CD8-positive, alpha-beta memory T cell (primary cell): Measurements from ENCODE around the gene FAM193B. TPM values are rescaled to one million over a fixed set of nuclear protein-coding genes. Genes with fewer than 3 reads are reported as not detected.
A peak's percentile ranks its signal among the peaks of the same experiment; 100 is the strongest.
"Not testable (repeated sequence)": the region's sequence is repeated elsewhere in the genome, so short reads cannot be mapped to it uniquely, and the experiment has no call there.

Source experiments
- CTCF ChIA-PET: fragments of 350-600 bp; sonication (Branson Sonifier 250); formaldehyde crosslinking; loops from one replicate; lab custom pipeline; 2021; ENCODE audit warnings: antibody characterized with exemption; lab: Charles Lee
- POLR2A ChIA-PET: fragments of 350-600 bp; sonication (Branson Sonifier 250); formaldehyde crosslinking; loops from one replicate; lab custom pipeline; 2021; ENCODE audit warnings: antibody characterized with exemption; lab: Charles Lee
- DNase-seq, 5 donors: peaks; one replicate each; pipeline versions ENCODE4 v3.0.0 to v3.0.0-alpha.2; 2020 to 2022; ENCODE audit warnings: mixed read lengths in 1 of 5
- H3K27ac ChIP-seq: one replicate; pipeline ENCODE4 v1.7.0; 2013; ENCODE audit warnings: low read depth, mild to moderate bottlenecking, low read length, moderate library complexity
- H3K27me3 ChIP-seq: 2 replicates; pipeline ENCODE4 v1.7.0; 2013; ENCODE audit warnings: low read length, mild to moderate bottlenecking; ENCODE audit not compliant: insufficient read depth, poor library complexity, severe bottlenecking
- H3K36me3 ChIP-seq: 2 replicates; pipeline ENCODE4 v1.7.0; 2013; ENCODE audit warnings: mild to moderate bottlenecking, low read length, moderate library complexity; ENCODE audit not compliant: insufficient read depth
- H3K4me1 ChIP-seq: 2 replicates; pipeline ENCODE4 v1.7.0; 2013; ENCODE audit warnings: mild to moderate bottlenecking, low read length, moderate library complexity; ENCODE audit not compliant: insufficient read depth
- H3K4me3 ChIP-seq: 2 replicates; pipeline ENCODE4 v1.7.0; 2013; ENCODE audit warnings: mild to moderate bottlenecking, low read length
- H3K9me3 ChIP-seq: 2 replicates; pipeline ENCODE4 v1.7.0; 2013; ENCODE audit warnings: mild to moderate bottlenecking, low read length
- H3K27ac Mint-ChIP-seq, 8 donors: one replicate each; pipeline ENCODE4 v1.8.0; 2020 to 2021; ENCODE audit warnings: mixed read lengths in 8 of 8, mild to moderate bottlenecking in 6 of 8, inconsistent platforms in 3 of 8, moderate library complexity in 3 of 8
- H3K27me3 Mint-ChIP-seq, 2 donors: one replicate each; pipeline ENCODE4 v1.8.0; 2020 to 2021; ENCODE audit warnings: mixed read lengths in 2 of 2, mild to moderate bottlenecking in 1 of 2, moderate library complexity in 1 of 2
- H3K36me3 Mint-ChIP-seq, 3 donors: one replicate each; pipeline ENCODE4 v1.8.0; 2020 to 2021; ENCODE audit warnings: mixed read lengths in 3 of 3, inconsistent platforms in 1 of 3, mild to moderate bottlenecking in 1 of 3
- H3K4me1 Mint-ChIP-seq, 3 donors: one replicate each; pipeline ENCODE4 v1.8.0; 2020 to 2021; ENCODE audit warnings: mixed read lengths in 3 of 3, inconsistent platforms in 1 of 3, mild to moderate bottlenecking in 1 of 3
- H3K4me3 Mint-ChIP-seq, 7 donors: one replicate each; pipeline ENCODE4 v1.8.0; 2020 to 2021; ENCODE audit warnings: mixed read lengths in 7 of 7, mild to moderate bottlenecking in 6 of 7, moderate library complexity in 4 of 7, inconsistent platforms in 2 of 7
- H3K9me3 Mint-ChIP-seq, 5 donors: one replicate each; pipeline ENCODE4 v1.8.0; 2020 to 2022; ENCODE audit warnings: mixed read lengths in 5 of 5, mild to moderate bottlenecking in 3 of 5, moderate library complexity in 2 of 5, inconsistent platforms in 1 of 5
- polyA plus RNA-seq: library from polyadenylated mRNA; unstranded; fragments of 300-500 nt; fragmentation: Illumina TruSeq; gene quantifications from one replicate; pipeline ENCODE4 v1.2.3, GENCODE V29; 2021
- total RNA-seq, 2 experiments: library from RNA; stranded (reverse); gene quantifications; one replicate each; pipeline ENCODE4 v1.2.3, GENCODE V29; 2021

Gene FAM193B
- total and polyA plus RNA-seq, 3 experiments from 2014 or later: 8.5 to 76.6 (median 72.9) TPM

DNA sequence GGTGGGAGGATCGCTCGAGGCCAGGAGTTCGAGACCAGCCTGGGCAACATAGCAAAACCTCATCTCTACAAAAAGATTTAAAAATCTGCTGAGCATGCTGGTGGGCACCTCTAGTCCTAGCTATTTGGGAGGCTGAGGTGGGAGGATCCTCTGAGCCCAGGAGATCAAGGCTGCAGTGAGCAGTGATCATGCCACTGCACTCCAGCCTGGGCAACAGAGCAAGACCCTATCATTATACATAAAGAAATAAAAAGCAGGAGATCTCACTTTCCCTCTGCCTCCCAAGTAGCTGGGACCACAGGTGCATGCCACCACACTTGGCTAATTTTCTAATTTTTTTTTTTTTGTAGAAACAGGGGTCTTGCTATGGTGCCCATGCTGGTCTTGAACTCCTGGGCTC is 68.6 kb downstream of the FAM193B start:
- H3K4me1 Mint-ChIP-seq, H3K27me3 Mint-ChIP-seq, H3K4me3 Mint-ChIP-seq, H3K27me3 ChIP-seq, H3K36me3 ChIP-seq, H3K27ac ChIP-seq, H3K4me1 ChIP-seq, H3K27ac Mint-ChIP-seq, H3K4me3 ChIP-seq, DNase-seq, H3K9me3 ChIP-seq, H3K9me3 Mint-ChIP-seq, CTCF ChIA-PET: not testable (repeated sequence)
- H3K36me3 Mint-ChIP-seq: peaks cover 0 to 15% (median 0%) of the 10 kb centered on the region in 3 donors
- POLR2A ChIA-PET: interaction anchor here (1.2 kb wide), 1 partner anchor 31 kb away, joined by 3 read pairs; no protein-coding TSS in a partner anchor

DNA sequence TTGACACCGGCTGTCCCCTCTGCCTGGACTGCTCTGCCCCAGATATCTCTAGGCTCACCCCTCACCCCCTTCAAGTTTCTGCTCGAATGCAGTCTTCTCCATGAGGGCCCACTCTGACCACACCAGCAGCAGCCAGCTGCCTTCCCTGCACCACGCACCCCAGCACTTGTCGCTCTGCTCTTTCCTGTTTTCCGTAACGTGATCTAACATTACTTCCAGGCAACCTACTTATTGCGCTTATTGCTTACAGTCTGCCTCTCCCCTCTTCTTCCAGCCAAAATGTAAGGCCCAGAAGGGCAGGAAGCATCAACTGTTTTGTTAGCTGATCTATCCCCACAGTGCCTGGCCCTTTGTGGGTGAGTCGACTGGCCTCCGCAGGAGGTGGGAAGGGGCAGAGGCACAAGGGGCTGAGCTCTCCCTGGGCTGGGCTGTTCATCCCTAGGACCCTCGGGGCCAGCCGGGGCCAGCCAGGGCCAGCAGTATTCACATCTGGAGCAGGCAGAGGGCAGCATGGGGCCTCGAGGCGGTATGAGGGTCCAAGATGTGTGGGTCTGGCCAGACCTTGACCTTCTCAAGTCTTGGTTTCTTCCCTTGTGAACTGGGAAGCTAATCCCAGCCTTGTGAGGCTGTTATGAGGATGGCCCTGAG is 69.3 kb downstream of the FAM193B start:
- CTCF ChIA-PET: no interaction called here
- no peak overlapping the region for H3K27ac ChIP-seq
- H3K4me3 ChIP-seq: no peak overlapping the region
- no peaks in the 10 kb centered on the region for H3K4me1 ChIP-seq
- H3K27me3 ChIP-seq: no peaks in the 10 kb centered on the region
- no peak overlapping the region for H3K4me3 Mint-ChIP-seq
- H3K9me3 Mint-ChIP-seq: no peaks in the 10 kb centered on the region
- peaks cover 0 to 1% (median under 1%) of the 10 kb centered on the region in 3 donors for H3K4me1 Mint-ChIP-seq
- H3K36me3 ChIP-seq: no peaks in the 10 kb centered on the region
- no peak for DNase-seq
- peak overlapping the region in 2 of 8 donors; percentile 32 to 55 for H3K27ac Mint-ChIP-seq
- no peaks in the 10 kb centered on the region for H3K27me3 Mint-ChIP-seq
- no peaks in the 10 kb centered on the region for H3K9me3 ChIP-seq
- H3K36me3 Mint-ChIP-seq: peaks cover 0 to 10% (median 0%) of the 10 kb centered on the region in 3 donors
- POLR2A ChIA-PET: no interaction called here

DNA sequence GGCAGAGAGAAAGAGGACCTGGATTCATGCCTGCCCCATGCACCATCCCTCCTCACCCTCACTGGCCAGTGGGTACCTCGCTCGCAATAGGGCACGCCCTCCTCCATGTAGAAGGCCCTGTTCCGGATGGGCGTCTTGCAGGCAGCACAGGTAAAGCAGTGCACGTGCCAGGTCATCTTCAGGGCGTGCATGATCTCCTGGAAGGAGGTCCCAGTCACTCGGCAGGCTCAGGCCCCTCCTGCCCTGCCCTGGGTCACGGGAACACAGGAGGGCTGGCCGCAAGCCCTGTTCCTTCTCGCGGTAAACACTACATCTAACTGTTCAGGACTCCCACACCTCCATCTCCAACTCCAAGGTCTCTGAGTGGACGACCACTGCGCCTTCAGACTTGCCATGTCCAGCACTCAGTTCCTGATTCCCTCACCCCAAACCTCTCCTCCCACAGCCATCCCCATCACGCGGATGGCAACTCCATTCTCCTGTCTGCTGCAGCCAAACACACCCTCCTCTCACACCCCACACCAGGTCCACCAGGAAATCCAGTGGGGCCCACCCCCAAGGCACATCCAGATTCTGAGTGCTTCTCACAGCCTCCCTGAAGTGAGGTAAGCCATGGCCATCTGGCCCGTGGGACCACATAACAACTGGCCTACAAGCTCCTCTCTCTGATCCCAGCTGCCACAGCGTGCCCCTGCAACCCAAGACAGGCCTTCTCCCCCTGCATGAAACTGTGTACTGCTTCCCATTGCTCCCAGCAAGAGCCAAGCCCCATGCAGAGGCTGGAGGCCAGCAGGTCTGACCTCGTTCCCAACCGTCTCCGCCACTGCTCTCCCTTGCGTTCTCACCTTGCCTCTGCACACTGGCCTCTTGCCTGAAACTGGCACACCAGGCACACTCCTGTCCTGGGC is 70.1 kb downstream of the FAM193B start:
- POLR2A ChIA-PET: no interaction called here

DNA sequence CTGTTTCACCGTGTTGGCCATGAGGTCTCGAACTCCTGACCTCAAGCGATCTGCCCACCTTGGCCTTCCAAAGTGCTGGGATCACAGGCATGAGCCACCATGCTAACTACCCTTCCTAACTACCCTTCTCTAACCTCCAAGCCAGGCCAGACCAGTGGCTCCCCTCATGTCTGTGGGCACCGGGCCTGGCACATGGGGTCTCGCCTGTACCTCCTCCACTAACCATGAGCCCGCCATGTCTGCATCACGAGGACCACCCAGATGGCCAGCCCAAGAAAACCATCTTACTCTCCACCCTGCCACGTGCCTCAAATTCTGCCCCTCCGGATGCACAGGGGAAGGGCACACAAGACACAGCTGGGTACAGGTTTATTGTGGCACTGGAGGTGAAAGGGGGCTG is 71.3 kb downstream of the FAM193B start:
- Histone ChIP-seq H3K9me3 (no peaks in the 10 kb centered on the region), H3K4me3 (no peak overlapping the region), H3K4me1 (peaks cover 10% of the 10 kb centered on the region), H3K36me3 (no peaks in the 10 kb centered on the region), H3K27ac (no peak overlapping the region), H3K27me3 (no peaks in the 10 kb centered on the region)
- Mint-ChIP-seq H3K9me3 (no peaks in the 10 kb centered on the region), H3K4me3 (no peak overlapping the region), H3K36me3 (peaks cover 0 to 4% (median 0%) of the 10 kb centered on the region in 3 donors), H3K27ac (no peak overlapping the region), H3K27me3 (no peaks in the 10 kb centered on the region), H3K4me1 (peaks cover 12 to 16% (median 14%) of the 10 kb centered on the region in 3 donors)
- ChIA-PET POLR2A (no interaction called here), CTCF (interaction anchor here (0.9 kb wide), 1 partner anchor 18 kb away, joined by 4 read pairs; no protein-coding TSS in a partner anchor)
- no peak for DNase-seq

More for the DNA sequence above, 70.1 kb downstream of the FAM193B start:
- Mint-ChIP-seq H3K4me3 (no peak overlapping the region), H3K27me3 (no peaks in the 10 kb centered on the region), H3K4me1 (peaks cover 6 to 9% (median 8%) of the 10 kb centered on the region in 3 donors), H3K36me3 (peaks cover 0 to 9% (median 0%) of the 10 kb centered on the region in 3 donors), H3K9me3 (no peaks in the 10 kb centered on the region), H3K27ac (peak overlapping the region in 2 of 8 donors; percentile 32 to 55)
- H3K36me3 ChIP-seq: no peaks in the 10 kb centered on the region
- H3K4me3 ChIP-seq: no peak overlapping the region
- peaks cover 5% of the 10 kb centered on the region for H3K4me1 ChIP-seq
- no peaks in the 10 kb centered on the region for H3K27me3 ChIP-seq
- H3K27ac ChIP-seq: no peak overlapping the region
- DNase-seq: no peak
- CTCF ChIA-PET: no interaction called here
- no peaks in the 10 kb centered on the region for H3K9me3 ChIP-seq

DNA sequence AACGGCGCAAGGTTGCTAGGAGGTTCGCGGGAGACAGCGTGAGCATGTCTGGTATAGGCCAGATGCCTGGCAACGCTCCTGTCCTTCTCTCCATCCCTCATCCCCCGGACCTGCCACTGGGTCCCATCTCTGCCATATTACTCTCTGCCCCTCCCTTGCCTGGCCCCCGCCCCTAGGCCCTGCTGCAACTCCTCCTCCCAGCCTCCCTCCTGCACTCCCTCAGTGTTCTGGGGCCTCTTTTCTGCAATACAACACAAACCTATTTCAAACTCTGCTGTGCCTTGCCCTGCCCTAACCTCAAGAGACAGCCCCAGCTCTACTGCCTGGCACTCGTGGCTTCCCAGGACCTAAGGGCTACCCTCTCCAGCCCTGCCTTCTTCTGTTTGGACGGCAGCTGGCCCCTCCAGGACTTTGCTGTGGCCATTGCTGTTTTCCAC is 72.0 kb downstream of the FAM193B start:
- H3K4me3 Mint-ChIP-seq: no peak overlapping the region
- no peak for DNase-seq
- ChIA-PET POLR2A (no interaction called here), CTCF (interaction anchor here (0.9 to 1.6 kb wide), 2 partner anchors 10 to 19 kb away, joined by 4 to 5 read pairs; no protein-coding TSS in a partner anchor)
- Histone ChIP-seq H3K4me3 (no peak overlapping the region), H3K27ac (no peak overlapping the region), H3K4me1 (peaks cover 10% of the 10 kb centered on the region), H3K36me3 (no peaks in the 10 kb centered on the region), H3K9me3 (no peaks in the 10 kb centered on the region), H3K27me3 (no peaks in the 10 kb centered on the region)
- peak overlapping the region in 1 of 8 donors; percentile 81 for H3K27ac Mint-ChIP-seq
- H3K9me3 Mint-ChIP-seq: no peaks in the 10 kb centered on the region
- peaks cover 0 to 3% (median 0%) of the 10 kb centered on the region in 3 donors for H3K36me3 Mint-ChIP-seq
- H3K27me3 Mint-ChIP-seq: no peaks in the 10 kb centered on the region
- H3K4me1 Mint-ChIP-seq: peaks cover 12 to 19% (median 14%) of the 10 kb centered on the region in 3 donors

DNA sequence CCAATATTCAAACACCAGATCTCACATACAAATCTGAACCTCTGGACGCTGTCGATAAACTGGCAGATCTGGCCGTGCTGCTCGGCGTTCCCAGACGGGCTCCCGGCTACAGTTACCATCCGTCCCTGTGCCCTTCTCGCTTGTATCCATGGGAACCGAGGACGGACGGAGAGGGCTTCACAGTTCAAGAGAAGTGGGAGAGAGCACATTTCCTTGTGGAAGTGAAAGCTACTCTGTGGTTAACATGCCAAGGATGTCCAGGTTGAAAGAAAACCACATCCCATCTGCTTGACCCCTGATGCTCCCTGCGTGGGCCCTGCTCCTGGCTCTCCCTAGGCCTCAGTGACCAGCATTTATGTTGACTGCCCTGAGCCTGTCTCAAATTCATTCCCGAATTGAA is 74.6 kb downstream of the FAM193B start:
- Histone ChIP-seq H3K27me3 (no peaks in the 10 kb centered on the region), H3K36me3 (no peaks in the 10 kb centered on the region), H3K9me3 (no peaks in the 10 kb centered on the region), H3K4me1 (peaks cover 19% of the 10 kb centered on the region), H3K4me3 (no peak overlapping the region), H3K27ac (no peak overlapping the region)
- DNase-seq: no peak
- CTCF ChIA-PET: interaction anchor here (0.9 to 3.0 kb wide), 3 partner anchors 76 to 170 kb away, joined by 3 to 17 read pairs (median 11); no protein-coding TSS in a partner anchor
- POLR2A ChIA-PET: no interaction called here
- H3K27me3 Mint-ChIP-seq: no peaks in the 10 kb centered on the region
- peaks cover 23 to 36% (median 28%) of the 10 kb centered on the region in 3 donors for H3K4me1 Mint-ChIP-seq
- H3K27ac Mint-ChIP-seq: peak overlapping the region in 7 of 8 donors; percentile 45 to 93 (median 84)
- H3K4me3 Mint-ChIP-seq: no peak overlapping the region
- H3K9me3 Mint-ChIP-seq: no peaks in the 10 kb centered on the region
- H3K36me3 Mint-ChIP-seq: no peaks in the 10 kb centered on the region

DNA sequence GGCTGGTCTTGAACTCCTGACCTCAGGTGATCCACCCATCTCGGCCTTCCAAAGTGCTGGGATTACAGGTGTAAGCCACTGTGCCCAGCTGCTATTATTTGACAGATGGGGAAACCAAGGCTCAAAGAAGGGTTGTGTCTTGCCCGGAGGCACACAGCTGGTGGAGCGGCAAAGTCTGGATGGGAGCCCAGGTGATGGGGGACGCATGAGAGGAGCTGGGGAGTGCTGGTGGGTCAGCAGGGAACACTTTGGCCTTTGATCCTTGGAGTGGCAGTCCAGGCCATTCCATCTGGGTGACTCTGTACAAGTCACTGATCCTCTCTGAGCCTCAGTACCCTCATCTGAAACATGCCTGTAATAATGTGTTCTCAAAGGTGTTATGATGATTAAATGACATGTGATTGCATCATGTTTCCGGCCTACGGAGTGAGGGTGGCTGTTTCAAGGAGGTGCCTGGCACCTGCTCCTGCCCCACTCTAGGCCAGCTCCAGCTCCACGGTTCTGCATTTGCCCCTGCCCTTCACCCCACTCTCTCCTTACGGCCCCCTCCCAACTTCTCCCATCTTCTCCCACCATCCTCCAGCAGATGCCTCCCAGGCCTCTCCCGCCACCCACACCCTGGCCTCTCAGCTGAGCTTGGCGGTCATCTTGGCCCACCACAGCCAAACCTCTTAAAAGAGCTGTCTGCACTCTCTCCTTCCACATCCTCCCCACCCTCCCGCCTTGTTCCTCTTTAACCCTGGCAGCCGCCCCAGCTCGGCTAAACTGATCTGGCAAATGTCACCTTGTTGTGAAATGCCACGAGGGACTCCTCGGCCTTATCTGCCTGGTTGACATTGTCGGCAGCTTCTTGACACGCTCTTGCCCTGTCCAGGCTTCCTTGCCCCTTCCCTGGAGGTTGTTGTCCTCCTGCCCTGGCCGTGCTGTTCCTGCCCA is 75.4 kb downstream of the FAM193B start:
- no peaks in the 10 kb centered on the region for H3K27me3 Mint-ChIP-seq
- H3K36me3 Mint-ChIP-seq: no peaks in the 10 kb centered on the region
- H3K9me3 Mint-ChIP-seq: no peaks in the 10 kb centered on the region
- Histone ChIP-seq H3K4me3 (no peak overlapping the region), H3K4me1 (peaks cover 23% of the 10 kb centered on the region), H3K27ac (no peak overlapping the region), H3K36me3 (no peaks in the 10 kb centered on the region), H3K9me3 (no peaks in the 10 kb centered on the region), H3K27me3 (no peaks in the 10 kb centered on the region)
- POLR2A ChIA-PET: interaction anchor here (1.2 kb wide), 1 partner anchor 53 kb away, joined by 4 read pairs; the partner anchor contains the start of gene GRK6
- DNase-seq: peak in 1 of 5 donors; percentile 50
- peak overlapping the region in 3 of 7 donors; percentile 27 to 55 (median 52) for H3K4me3 Mint-ChIP-seq
- peaks cover 30 to 44% (median 30%) of the 10 kb centered on the region in 3 donors for H3K4me1 Mint-ChIP-seq
- CTCF ChIA-PET: interaction anchor here (0.8 to 3.0 kb wide), 7 partner anchors 11 to 169 kb away, joined by 3 to 17 read pairs (median 7); no protein-coding TSS in a partner anchor
- H3K27ac Mint-ChIP-seq: peak overlapping the region; percentile 74 to 93 (median 86)
